Measurements from ENCODE around the gene MFSD1.

MFSD1 gene

DNA sequence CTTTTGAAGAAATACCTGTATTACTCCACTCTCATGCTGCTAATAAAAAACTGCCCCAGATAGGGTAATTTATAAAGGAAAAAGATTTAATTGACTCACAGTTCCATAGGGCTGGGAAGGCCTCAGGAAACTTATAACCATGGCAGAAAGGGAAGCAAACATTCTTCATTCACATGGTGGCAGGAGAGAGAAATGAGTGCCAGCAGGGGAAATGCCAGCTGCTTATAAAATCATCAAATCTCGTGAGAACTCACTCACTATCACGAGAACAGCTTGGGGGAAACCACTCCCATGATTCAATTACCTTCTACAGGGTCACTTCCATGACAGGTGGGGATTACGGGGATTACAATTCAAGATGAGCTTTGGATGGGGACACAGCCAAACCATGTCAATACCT, 18.7 kb downstream of the MFSD1 start:
- no peak overlapping the region for H3K4me3 ChIP-seq (ENCODE audit: insufficient read length, low read depth)
- TF ChIP-seq YY1 (IDR thresholded peaks at IDR 0.05; ENCODE audit: insufficient read depth, insufficient read length) (no peak), SUZ12 (IDR thresholded peaks at IDR 0.05; ENCODE audit: extremely low read depth, insufficient read depth, insufficient read length) (no peak), ZNF274 (IDR thresholded peaks at IDR 0.05; ENCODE audit: low read depth, low read length) (no peak)
- H3K4me1 ChIP-seq (ENCODE audit: insufficient read depth, insufficient read length): no peaks in the 10 kb centered on the region
- H3K9ac ChIP-seq (ENCODE audit: insufficient read length, low read depth): no peak overlapping the region
- no peak for DNase-seq (ENCODE audit: low read depth, low spot score)
- peaks cover 10% of the 10 kb centered on the region for H3K36me3 ChIP-seq (ENCODE audit: insufficient read depth, insufficient read length, low read length)
- H3K27me3 ChIP-seq (ENCODE audit: insufficient read depth, insufficient read length): no peaks in the 10 kb centered on the region
- H3K9me3 ChIP-seq (ENCODE audit: insufficient read depth, low read length): no peaks in the 10 kb centered on the region

GRCh38 chr3:158821847-158822246, 20.0 kb downstream of the MFSD1 start:
- H3K36me3 ChIP-seq (ENCODE audit: insufficient read depth, insufficient read length, low read length): peaks cover 10% of the 10 kb centered on the region
- no peaks in the 10 kb centered on the region for H3K27me3 ChIP-seq (ENCODE audit: insufficient read depth, insufficient read length)
- no peak for TF ChIP-seq SUZ12 (IDR thresholded peaks at IDR 0.05; ENCODE audit: extremely low read depth, insufficient read depth, insufficient read length)
- no peak for TF ChIP-seq YY1 (IDR thresholded peaks at IDR 0.05; ENCODE audit: insufficient read depth, insufficient read length)
- TF ChIP-seq ZNF274 (IDR thresholded peaks at IDR 0.05; ENCODE audit: low read depth, low read length): no peak
- H3K9ac ChIP-seq (ENCODE audit: insufficient read length, low read depth): no peak overlapping the region
- no peaks in the 10 kb centered on the region for H3K4me1 ChIP-seq (ENCODE audit: insufficient read depth, insufficient read length)
- no peaks in the 10 kb centered on the region for H3K9me3 ChIP-seq (ENCODE audit: insufficient read depth, low read length)
- no peak overlapping the region for H3K4me3 ChIP-seq (ENCODE audit: insufficient read length, low read depth)
- no peak for DNase-seq (ENCODE audit: low read depth, low spot score)

GRCh38 chr3:158823426-158823825, 21.6 kb downstream of the MFSD1 start:
- Histone ChIP-seq H3K27me3 (ENCODE audit: insufficient read depth, insufficient read length) (no peaks in the 10 kb centered on the region), H3K4me3 (ENCODE audit: insufficient read length, low read depth) (no peak overlapping the region), H3K9ac (ENCODE audit: insufficient read length, low read depth) (no peak overlapping the region), H3K4me1 (ENCODE audit: insufficient read depth, insufficient read length) (no peaks in the 10 kb centered on the region), H3K36me3 (ENCODE audit: insufficient read depth, insufficient read length, low read length) (peaks cover 10% of the 10 kb centered on the region), H3K9me3 (ENCODE audit: insufficient read depth, low read length) (no peaks in the 10 kb centered on the region)
- DNase-seq (ENCODE audit: low read depth, low spot score): no peak
- TF ChIP-seq SUZ12 (IDR thresholded peaks at IDR 0.05; ENCODE audit: extremely low read depth, insufficient read depth, insufficient read length): no peak
- no peak for TF ChIP-seq YY1 (IDR thresholded peaks at IDR 0.05; ENCODE audit: insufficient read depth, insufficient read length)
- TF ChIP-seq ZNF274 (IDR thresholded peaks at IDR 0.05; ENCODE audit: low read depth, low read length): no peak

DNA sequence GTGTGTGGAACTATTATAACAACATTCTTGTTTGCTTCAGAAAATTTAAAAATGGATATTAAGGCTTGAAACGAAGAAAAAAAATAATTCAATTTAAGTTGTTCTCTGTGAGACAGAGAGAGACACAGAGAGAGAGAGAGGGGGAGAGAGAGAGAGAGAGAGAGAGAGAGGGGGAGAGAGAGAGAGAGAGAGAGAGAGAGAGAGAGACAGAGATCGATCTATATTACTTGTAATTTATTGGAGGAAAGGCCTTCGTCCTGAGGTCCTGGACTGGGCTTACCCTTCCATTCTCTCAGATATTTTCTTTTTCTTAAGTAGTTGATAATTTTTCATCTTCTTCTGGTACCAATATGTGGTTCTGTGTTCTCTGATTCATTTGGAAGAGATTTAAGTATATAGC, 25.9 kb downstream of the MFSD1 start:
- Histone ChIP-seq H3K4me3 (ENCODE audit: insufficient read length, low read depth) (no peak overlapping the region), H3K4me1 (ENCODE audit: insufficient read depth, insufficient read length) (no peaks in the 10 kb centered on the region), H3K36me3 (ENCODE audit: insufficient read depth, insufficient read length, low read length) (peaks cover 14% of the 10 kb centered on the region), H3K9me3 (ENCODE audit: insufficient read depth, low read length) (no peaks in the 10 kb centered on the region), H3K9ac (ENCODE audit: insufficient read length, low read depth) (no peak overlapping the region), H3K27me3 (ENCODE audit: insufficient read depth, insufficient read length) (no peaks in the 10 kb centered on the region)
- no peak for TF ChIP-seq YY1 (IDR thresholded peaks at IDR 0.05; ENCODE audit: insufficient read depth, insufficient read length)
- no peak for TF ChIP-seq SUZ12 (IDR thresholded peaks at IDR 0.05; ENCODE audit: extremely low read depth, insufficient read depth, insufficient read length)
- TF ChIP-seq ZNF274 (IDR thresholded peaks at IDR 0.05; ENCODE audit: low read depth, low read length): no peak
- no peak for DNase-seq (ENCODE audit: low read depth, low spot score)

DNA sequence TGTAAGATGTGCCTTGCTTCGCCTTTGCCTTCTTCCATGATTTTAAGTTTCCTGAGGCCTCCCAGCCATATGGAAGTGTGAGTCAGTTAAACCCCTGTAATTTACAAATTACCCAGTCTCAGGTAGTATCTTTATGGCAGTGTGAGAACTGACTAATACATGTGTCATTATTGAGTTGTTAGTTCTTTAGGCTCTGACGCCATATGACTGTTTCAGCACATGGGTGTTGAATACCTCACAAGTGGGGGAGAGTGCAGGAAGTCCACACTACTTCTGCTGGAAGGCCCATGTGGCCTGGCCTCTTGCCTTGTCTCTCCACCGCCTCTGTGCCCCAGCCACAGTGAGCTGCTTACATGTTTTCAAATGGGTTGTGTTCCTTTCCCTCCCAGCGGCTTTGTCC, 28.5 kb downstream of the MFSD1 start:
- DNase-seq (ENCODE audit: low read depth, low spot score): no peak

DNA sequence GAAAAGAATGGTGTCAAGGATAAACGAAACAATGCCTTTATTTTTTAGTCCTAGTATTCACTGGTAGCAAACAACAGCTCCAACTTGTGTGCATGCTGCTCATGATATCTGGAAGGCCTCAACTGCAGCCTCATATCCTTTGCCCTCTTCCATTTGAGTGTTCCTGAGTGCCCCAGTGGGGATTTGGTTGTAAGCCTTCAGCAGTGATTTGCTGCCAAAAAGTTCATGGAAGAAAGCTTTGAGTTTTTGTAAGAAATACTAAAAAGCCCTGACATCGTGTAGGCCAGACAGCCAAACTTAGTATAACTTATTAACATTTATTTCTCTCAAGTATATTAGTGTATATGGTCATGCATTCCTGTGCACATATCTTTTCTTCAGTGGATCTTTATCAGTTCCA, 30.0 kb downstream of the MFSD1 start:
- H3K36me3 ChIP-seq (ENCODE audit: insufficient read depth, insufficient read length, low read length): peaks cover 4% of the 10 kb centered on the region
- no peak for DNase-seq (ENCODE audit: low read depth, low spot score)
- no peak overlapping the region for H3K4me3 ChIP-seq (ENCODE audit: insufficient read length, low read depth)
- no peaks in the 10 kb centered on the region for H3K27me3 ChIP-seq (ENCODE audit: insufficient read depth, insufficient read length)
- H3K9me3 ChIP-seq (ENCODE audit: insufficient read depth, low read length): no peaks in the 10 kb centered on the region
- no peak overlapping the region for H3K9ac ChIP-seq (ENCODE audit: insufficient read length, low read depth)
- no peak for TF ChIP-seq SUZ12 (IDR thresholded peaks at IDR 0.05; ENCODE audit: extremely low read depth, insufficient read depth, insufficient read length)
- TF ChIP-seq YY1 (IDR thresholded peaks at IDR 0.05; ENCODE audit: insufficient read depth, insufficient read length): no peak
- no peak for TF ChIP-seq ZNF274 (IDR thresholded peaks at IDR 0.05; ENCODE audit: low read depth, low read length)
- H3K4me1 ChIP-seq (ENCODE audit: insufficient read depth, insufficient read length): no peaks in the 10 kb centered on the region

More for the DNA sequence above, 28.5 kb downstream of the MFSD1 start:
- peaks cover 4% of the 10 kb centered on the region for H3K36me3 ChIP-seq (ENCODE audit: insufficient read depth, insufficient read length, low read length)
- no peak overlapping the region for H3K4me3 ChIP-seq (ENCODE audit: insufficient read length, low read depth)
- H3K9ac ChIP-seq (ENCODE audit: insufficient read length, low read depth): no peak overlapping the region
- H3K27me3 ChIP-seq (ENCODE audit: insufficient read depth, insufficient read length): no peaks in the 10 kb centered on the region
- H3K4me1 ChIP-seq (ENCODE audit: insufficient read depth, insufficient read length): no peaks in the 10 kb centered on the region
- H3K9me3 ChIP-seq (ENCODE audit: insufficient read depth, low read length): no peaks in the 10 kb centered on the region
- no peak for TF ChIP-seq SUZ12 (IDR thresholded peaks at IDR 0.05; ENCODE audit: extremely low read depth, insufficient read depth, insufficient read length)
- TF ChIP-seq YY1 (IDR thresholded peaks at IDR 0.05; ENCODE audit: insufficient read depth, insufficient read length): no peak
- no peak for TF ChIP-seq ZNF274 (IDR thresholded peaks at IDR 0.05; ENCODE audit: low read depth, low read length)

DNA sequence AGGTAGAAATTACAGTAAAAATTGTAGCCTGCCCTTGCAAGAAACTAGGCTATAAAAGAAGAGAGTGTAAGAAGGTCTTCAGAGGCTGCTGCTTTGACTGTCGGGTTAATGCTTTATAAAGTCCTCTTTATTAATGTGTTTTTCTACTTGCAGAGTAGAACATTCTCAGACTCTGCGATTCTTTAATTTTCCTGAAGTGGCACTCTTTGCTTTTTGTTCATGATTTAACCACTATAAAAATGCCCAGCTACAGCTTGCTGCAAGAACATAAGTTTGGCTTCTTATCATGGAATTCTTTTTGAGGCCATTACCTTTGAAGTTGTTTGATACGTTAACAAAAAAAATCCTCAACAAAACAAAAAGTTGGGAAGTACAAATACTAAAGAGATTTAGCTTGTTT, 33.8 kb downstream of the MFSD1 start:
- no peaks in the 10 kb centered on the region for H3K4me1 ChIP-seq (ENCODE audit: insufficient read depth, insufficient read length)
- no peaks in the 10 kb centered on the region for H3K36me3 ChIP-seq (ENCODE audit: insufficient read depth, insufficient read length, low read length)
- no peak for DNase-seq (ENCODE audit: low read depth, low spot score)
- TF ChIP-seq YY1 (IDR thresholded peaks at IDR 0.05; ENCODE audit: insufficient read depth, insufficient read length): no peak
- TF ChIP-seq SUZ12 (IDR thresholded peaks at IDR 0.05; ENCODE audit: extremely low read depth, insufficient read depth, insufficient read length): no peak
- TF ChIP-seq ZNF274 (IDR thresholded peaks at IDR 0.05; ENCODE audit: low read depth, low read length): no peak
- H3K9me3 ChIP-seq (ENCODE audit: insufficient read depth, low read length): no peaks in the 10 kb centered on the region
- H3K9ac ChIP-seq (ENCODE audit: insufficient read length, low read depth): no peak overlapping the region
- H3K27me3 ChIP-seq (ENCODE audit: insufficient read depth, insufficient read length): no peaks in the 10 kb centered on the region
- no peak overlapping the region for H3K4me3 ChIP-seq (ENCODE audit: insufficient read length, low read depth)

Measured in NT2/D1 (cell line).